Activated T-helper 2 cell treated with anti-CD3 and anti-CD28 coated beads, Interferon-gamma antibody, Interleukin-2, Interleukin-4, amounts not matched to agents 10 μg/mL and 5 μg/mL and 100 μg/mL, durations not matched to agents 14 hours and 24 hours and 36 hours (primary cell): ENCODE data around the gene DGKI. TPM values are rescaled to one million over a fixed set of nuclear protein-coding genes. Genes with fewer than 3 reads are reported as not detected.

Source experiments
- DNase-seq: peaks from one replicate; pipeline ENCODE4 v3.0.0; 2021; ENCODE audit warnings: low spot score
- H3K27ac Mint-ChIP-seq: one replicate; pipeline ENCODE4 v1.8.0; 2021; ENCODE audit warnings: mixed read lengths
- H3K27me3 Mint-ChIP-seq: one replicate; pipeline ENCODE4 v1.8.0; 2021; ENCODE audit warnings: low read depth, mixed read lengths
- H3K36me3 Mint-ChIP-seq: one replicate; pipeline ENCODE4 v1.8.0; 2021; ENCODE audit warnings: low read depth, mixed read lengths
- H3K4me1 Mint-ChIP-seq: one replicate; pipeline ENCODE4 v1.8.0; 2021; ENCODE audit warnings: low read depth, mixed read lengths
- H3K4me3 Mint-ChIP-seq: one replicate; pipeline ENCODE4 v1.8.0; 2021; ENCODE audit warnings: low read depth, mild to moderate bottlenecking, moderate library complexity, mixed read lengths
- H3K9me3 Mint-ChIP-seq: one replicate; pipeline ENCODE4 v1.8.0; 2021; ENCODE audit warnings: mixed read lengths
- intact Hi-C: fragments of 100-400 bp; cut with micrococcal nuclease; formaldehyde crosslinking; loops from one replicate; pipeline ENCODE4 v1.15.1; 2023
- total RNA-seq: library from RNA; stranded (reverse); gene quantifications from 2 replicates; pipeline ENCODE4 v1.2.3, GENCODE V29; 2022

Gene DGKI
- total RNA-seq, 1 donor from 2014 or later = 3.9 TPM

- no peaks in the 10 kb centered on the region for H3K4me1 Mint-ChIP-seq
- peaks cover 14% of the 10 kb centered on the region for H3K27me3 Mint-ChIP-seq
- no peak overlapping the region for H3K4me3 Mint-ChIP-seq
- intact Hi-C loops = no loop called here
- no peaks in the 10 kb centered on the region for H3K9me3 Mint-ChIP-seq
- H3K27ac Mint-ChIP-seq = no peak overlapping the region
- H3K36me3 Mint-ChIP-seq = no peaks in the 10 kb centered on the region
- DNase-seq = no peak
Observed at GRCh38 chr7:137789215-137789882, 57.4 kb downstream of the DGKI start.

GRCh38 chr7:137787301-137787976 lies 59.3 kb downstream of the DGKI start:
- H3K27ac Mint-ChIP-seq = no peak overlapping the region
- no peak for DNase-seq
- no peaks in the 10 kb centered on the region for H3K9me3 Mint-ChIP-seq
- no peaks in the 10 kb centered on the region for H3K4me1 Mint-ChIP-seq
- no peaks in the 10 kb centered on the region for H3K36me3 Mint-ChIP-seq
- intact Hi-C loops = no loop called here
- H3K27me3 Mint-ChIP-seq = peaks cover 14% of the 10 kb centered on the region
- no peak overlapping the region for H3K4me3 Mint-ChIP-seq

GRCh38 chr7:137778511-137778910 lies 68.3 kb downstream of the DGKI start:
- Mint-ChIP-seq H3K9me3 (no peaks in the 10 kb centered on the region), H3K27ac (no peak overlapping the region), H3K27me3 (peaks cover 3% of the 10 kb centered on the region), H3K4me3 (no peak overlapping the region), H3K36me3 (no peaks in the 10 kb centered on the region), H3K4me1 (peaks cover 3% of the 10 kb centered on the region)
- no peak for DNase-seq
- intact Hi-C loops = no loop called here

GRCh38 chr7:137774793-137775201 lies 72.0 kb downstream of the DGKI start:
- H3K4me3 Mint-ChIP-seq = peak overlapping the region; percentile 73
- H3K4me1 Mint-ChIP-seq = peaks cover 4% of the 10 kb centered on the region
- intact Hi-C loops = no loop called here
- no peak for DNase-seq
- peak overlapping the region; percentile 78 for H3K27ac Mint-ChIP-seq
- H3K9me3 Mint-ChIP-seq = no peaks in the 10 kb centered on the region
- peaks cover 3% of the 10 kb centered on the region for H3K27me3 Mint-ChIP-seq
- H3K36me3 Mint-ChIP-seq = no peaks in the 10 kb centered on the region

- Mint-ChIP-seq H3K36me3 (no peaks in the 10 kb centered on the region), H3K27me3 (no peaks in the 10 kb centered on the region), H3K9me3 (no peaks in the 10 kb centered on the region), H3K27ac (no peak overlapping the region), H3K4me1 (peaks cover 4% of the 10 kb centered on the region), H3K4me3 (peak overlapping the region; percentile 24)
- no peak for DNase-seq
- intact Hi-C loops = no loop called here
Observed at GRCh38 chr7:137772748-137773147, 74.0 kb downstream of the DGKI start.

GRCh38 chr7:137772316-137772715 lies 74.5 kb downstream of the DGKI start:
- Mint-ChIP-seq H3K4me1 (peaks cover 4% of the 10 kb centered on the region), H3K27me3 (no peaks in the 10 kb centered on the region), H3K9me3 (no peaks in the 10 kb centered on the region), H3K36me3 (no peaks in the 10 kb centered on the region), H3K27ac (no peak overlapping the region), H3K4me3 (no peak overlapping the region)
- DNase-seq = no peak
- intact Hi-C loops = no loop called here

- Mint-ChIP-seq H3K9me3 (no peaks in the 10 kb centered on the region), H3K4me1 (peaks cover 4% of the 10 kb centered on the region), H3K36me3 (no peaks in the 10 kb centered on the region), H3K27me3 (no peaks in the 10 kb centered on the region), H3K4me3 (no peak overlapping the region), H3K27ac (no peak overlapping the region)
- no peak for DNase-seq
- intact Hi-C loops = no loop called here
Observed at GRCh38 chr7:137771679-137772078, 75.1 kb downstream of the DGKI start.

GRCh38 chr7:137771273-137771672 lies 75.5 kb downstream of the DGKI start:
- no peak overlapping the region for H3K27ac Mint-ChIP-seq
- peaks cover 4% of the 10 kb centered on the region for H3K4me1 Mint-ChIP-seq
- intact Hi-C loops = no loop called here
- no peak for DNase-seq
- H3K36me3 Mint-ChIP-seq = no peaks in the 10 kb centered on the region
- no peak overlapping the region for H3K4me3 Mint-ChIP-seq
- no peaks in the 10 kb centered on the region for H3K27me3 Mint-ChIP-seq
- no peaks in the 10 kb centered on the region for H3K9me3 Mint-ChIP-seq

GRCh38 chr7:137768366-137768765 lies 78.4 kb downstream of the DGKI start:
- intact Hi-C loops = no loop called here
- no peaks in the 10 kb centered on the region for H3K27me3 Mint-ChIP-seq
- no peak for DNase-seq
- peaks cover 1% of the 10 kb centered on the region for H3K4me1 Mint-ChIP-seq
- no peak overlapping the region for H3K27ac Mint-ChIP-seq
- no peak overlapping the region for H3K4me3 Mint-ChIP-seq
- H3K9me3 Mint-ChIP-seq = no peaks in the 10 kb centered on the region
- no peaks in the 10 kb centered on the region for H3K36me3 Mint-ChIP-seq

- Mint-ChIP-seq H3K27ac (no peak overlapping the region), H3K4me1 (no peaks in the 10 kb centered on the region), H3K9me3 (no peaks in the 10 kb centered on the region), H3K36me3 (no peaks in the 10 kb centered on the region), H3K4me3 (no peak overlapping the region), H3K27me3 (no peaks in the 10 kb centered on the region)
- intact Hi-C loops = no loop called here
- no peak for DNase-seq
Observed at GRCh38 chr7:137762334-137762733, 84.4 kb downstream of the DGKI start.

- DNase-seq = no peak
- intact Hi-C loops = no loop called here
Observed at GRCh38 chr7:137760111-137760510, 86.7 kb downstream of the DGKI start.

GRCh38 chr7:137757146-137757925 lies 89.4 kb downstream of the DGKI start:
- Mint-ChIP-seq H3K36me3 (no peaks in the 10 kb centered on the region), H3K4me1 (no peaks in the 10 kb centered on the region), H3K9me3 (no peaks in the 10 kb centered on the region)

More at GRCh38 chr7:137760111-137760510, 86.7 kb downstream of the DGKI start:
- no peaks in the 10 kb centered on the region for H3K9me3 Mint-ChIP-seq
- no peak overlapping the region for H3K27ac Mint-ChIP-seq
- no peaks in the 10 kb centered on the region for H3K27me3 Mint-ChIP-seq
- H3K4me3 Mint-ChIP-seq = no peak overlapping the region
- no peaks in the 10 kb centered on the region for H3K36me3 Mint-ChIP-seq
- H3K4me1 Mint-ChIP-seq = no peaks in the 10 kb centered on the region

More at GRCh38 chr7:137757146-137757925, 89.4 kb downstream of the DGKI start:
- intact Hi-C loops = no loop called here
- H3K4me3 Mint-ChIP-seq = no peak overlapping the region
- no peak for DNase-seq
- H3K27me3 Mint-ChIP-seq = peaks cover 1% of the 10 kb centered on the region
- H3K27ac Mint-ChIP-seq = no peak overlapping the region
